Brain microvascular endothelial cell (primary cell): ENCODE data around the gene PARD6B.

Experiments
- DNase-seq: peaks from one replicate; pipeline ENCODE4 v3.0.0-alpha.2; 2020
- H3K27ac ChIP-seq: fragments of 250-450 bp; sonication (Bioruptor Pico); 2 replicates; pipeline ENCODE4 v1.5.1; 2020; ENCODE audit warnings: mild to moderate bottlenecking, moderate library complexity
- H3K27me3 ChIP-seq: fragments of 250-450 bp; sonication (Bioruptor Pico); replicated peaks from 2 replicates; pipeline ENCODE4 v1.5.1; 2020; ENCODE audit warnings: mild to moderate bottlenecking
- H3K36me3 ChIP-seq: fragments of 250-450 bp; sonication (Bioruptor Pico); replicated peaks from 2 replicates; pipeline ENCODE4 v1.5.1; 2020; ENCODE audit warnings: mild to moderate bottlenecking
- H3K4me3 ChIP-seq: 2 replicates; pipeline ENCODE4 v1.5.1; 2011; ENCODE audit warnings: low read depth, mild to moderate bottlenecking, control low read depth, low read length, moderate library complexity
- CTCF ChIP-seq: IDR thresholded peaks from 2 replicates; pipeline ENCODE4 v1.5.1; 2011; ENCODE audit warnings: low read depth, mild to moderate bottlenecking, moderate library complexity, low read length, control low read depth, inconsistent platforms; ENCODE audit errors: missing control alignments
- in situ Hi-C: cut with HindIII; loops from 2 replicates; pipeline ENCODE4 v1.10.0; 2017; ENCODE audit warnings: low sequenced_read_pairs, low pct_ligation_motif_present

The PARD6B gene

GRCh38 chr20:50730765-50731054 lies 670 bp upstream of the PARD6B start:
- Histone ChIP-seq H3K4me3 (peak overlapping the region; percentile 62), H3K27ac (no peak overlapping the region), H3K27me3 (no peaks in the 10 kb centered on the region), H3K36me3 (no peaks in the 10 kb centered on the region)
- TF ChIP-seq CTCF = no peak
- DNase-seq = no peak
- in situ Hi-C loops = no loop called here

- in situ Hi-C loops = no loop called here
- Histone ChIP-seq H3K36me3 (no peaks in the 10 kb centered on the region), H3K27me3 (no peaks in the 10 kb centered on the region), H3K27ac (no peak overlapping the region), H3K4me3 (peak overlapping the region; percentile 62)
- TF ChIP-seq CTCF = no peak
- no peak for DNase-seq
These were observed 730 bp downstream of the PARD6B start for GRCh38 chr20:50731930-50732690.

- no peak for DNase-seq
- H3K27ac ChIP-seq = no peak overlapping the region
- no peaks in the 10 kb centered on the region for H3K27me3 ChIP-seq
- in situ Hi-C loops = no loop called here
- no peak for TF ChIP-seq CTCF
- no peak overlapping the region for H3K4me3 ChIP-seq
- no peaks in the 10 kb centered on the region for H3K36me3 ChIP-seq
These were observed 2.4 kb downstream of the PARD6B start for GRCh38 chr20:50733644-50734349.

- H3K27ac ChIP-seq = no peak overlapping the region
- DNase-seq = no peak
- in situ Hi-C loops = no loop called here
- H3K4me3 ChIP-seq = no peak overlapping the region
- no peaks in the 10 kb centered on the region for H3K27me3 ChIP-seq
- H3K36me3 ChIP-seq = no peaks in the 10 kb centered on the region
- TF ChIP-seq CTCF = no peak
These were observed 3.6 kb downstream of the PARD6B start for GRCh38 chr20:50734730-50735679.

GRCh38 chr20:50735813-50736212 lies 4.4 kb downstream of the PARD6B start:
- Histone ChIP-seq H3K36me3 (no peaks in the 10 kb centered on the region), H3K4me3 (no peak overlapping the region), H3K27me3 (no peaks in the 10 kb centered on the region), H3K27ac (no peak overlapping the region)
- in situ Hi-C loops = no loop called here
- no peak for TF ChIP-seq CTCF
- DNase-seq = no peak
